Mucosa of rectum (tissue), 2 donors: ENCODE results near the gene RPS6KA2.
A peak's percentile ranks its signal among the peaks of the same experiment; 100 is the strongest.

Experiments
- H3K27ac ChIP-seq, 2 donors: one replicate each; pipeline ENCODE4 v1.7.0; 2013; ENCODE audit warnings: inconsistent platforms in 2 of 2, low read depth in 2 of 2, low read length in 2 of 2
- H3K27me3 ChIP-seq, 2 donors: one replicate each; pipeline ENCODE4 v1.7.0; 2013; ENCODE audit warnings: low read length in 2 of 2; ENCODE audit not compliant: control insufficient read depth in 2 of 2, insufficient read depth in 2 of 2
- H3K36me3 ChIP-seq, 2 donors: one replicate each; pipeline ENCODE4 v1.7.0; 2013; ENCODE audit warnings: low read length in 2 of 2; ENCODE audit not compliant: control insufficient read depth in 2 of 2, insufficient read depth in 2 of 2
- H3K4me1 ChIP-seq, 2 donors: one replicate each; pipeline ENCODE4 v1.7.0; 2013; ENCODE audit warnings: low read length in 2 of 2, mild to moderate bottlenecking in 1 of 2; ENCODE audit not compliant: control insufficient read depth in 2 of 2, insufficient read depth in 2 of 2
- H3K4me3 ChIP-seq, 2 donors: one replicate each; pipeline ENCODE4 v1.7.0; 2013; ENCODE audit warnings: low read length in 2 of 2
- H3K9ac ChIP-seq, 2 donors: one replicate each; pipeline ENCODE4 v1.7.0; 2013; ENCODE audit warnings: low read length in 2 of 2, low read depth in 1 of 2, mild to moderate bottlenecking in 1 of 2
- H3K9me3 ChIP-seq, 2 donors: one replicate each; pipeline ENCODE4 v1.7.0; 2013; ENCODE audit warnings: low read length in 2 of 2; ENCODE audit not compliant: control insufficient read depth in 2 of 2
- donor health status: healthy.
- donor health status: Normal muscosa, but diverticular disease.

RPS6KA2 gene

DNA sequence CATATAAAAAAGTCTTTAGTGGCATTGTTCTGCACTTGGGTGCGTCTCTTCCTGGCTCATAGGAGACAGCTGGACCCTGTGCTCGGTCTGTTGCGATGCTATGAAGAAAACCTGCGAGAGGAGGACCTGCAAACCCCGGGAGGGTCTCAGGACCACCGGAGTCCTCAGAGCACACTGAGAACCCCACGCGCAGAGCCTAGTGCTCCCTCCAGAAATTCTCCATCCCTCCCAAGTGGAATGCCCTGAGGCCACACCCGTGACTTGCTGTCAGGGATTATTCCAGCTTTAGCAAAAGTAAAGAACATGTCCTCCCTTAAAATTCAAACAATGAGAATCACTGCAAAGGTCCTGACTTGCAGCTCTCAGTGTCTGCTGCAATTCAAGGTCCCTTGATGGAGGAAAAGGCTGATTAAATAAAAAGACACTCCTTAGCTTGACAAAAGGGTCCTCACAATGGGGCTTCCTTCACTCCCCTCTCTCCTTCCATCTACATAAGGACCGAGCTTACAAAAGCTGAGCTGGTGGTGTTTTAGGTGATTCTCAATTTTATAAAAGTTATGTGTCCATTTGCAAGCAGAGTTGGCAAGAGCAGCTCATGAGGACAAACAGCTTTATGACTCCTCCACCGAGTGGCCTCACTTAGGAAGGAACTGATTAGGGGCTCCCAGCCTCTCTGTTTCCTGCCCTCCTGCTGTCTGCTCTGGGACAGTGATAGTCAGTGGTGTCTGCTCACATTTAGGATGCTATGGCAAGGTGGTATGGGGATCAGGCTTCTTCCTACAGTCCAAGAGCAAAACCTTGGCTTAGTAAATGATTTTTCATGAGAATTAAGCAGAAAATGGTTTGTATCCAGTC is 137.5 kb downstream of the RPS6KA2 start:
- Histone ChIP-seq H3K9me3 (no peaks in the 10 kb centered on the region), H3K4me1 (peaks cover 3 to 10% of the 10 kb centered on the region in 2 donors), H3K9ac (no peak overlapping the region), H3K27me3 (no peaks in the 10 kb centered on the region), H3K27ac (no peak overlapping the region), H3K36me3 (no peaks in the 10 kb centered on the region), H3K4me3 (no peak overlapping the region)

- Histone ChIP-seq H3K36me3 (no peaks in the 10 kb centered on the region), H3K4me3 (no peak overlapping the region), H3K27me3 (no peaks in the 10 kb centered on the region), H3K27ac (peak overlapping the region; percentile 58 to 78), H3K4me1 (peaks cover 3 to 10% of the 10 kb centered on the region in 2 donors), H3K9ac (no peak overlapping the region), H3K9me3 (no peaks in the 10 kb centered on the region)
Observed at GRCh38 chr6:166488701-166489100, 138.3 kb downstream of the RPS6KA2 start.

- no peaks in the 10 kb centered on the region for H3K9me3 ChIP-seq
- peak overlapping the region in 1 of 2 donors; percentile 37 for H3K4me3 ChIP-seq
- H3K9ac ChIP-seq, result no peak overlapping the region
- no peaks in the 10 kb centered on the region for H3K36me3 ChIP-seq
- peaks cover 3 to 10% of the 10 kb centered on the region in 2 donors for H3K4me1 ChIP-seq
- H3K27ac ChIP-seq, result peak overlapping the region; percentile 69 to 78
- H3K27me3 ChIP-seq, result no peaks in the 10 kb centered on the region
Observed at GRCh38 chr6:166488076-166488685, 138.9 kb downstream of the RPS6KA2 start.

GRCh38 chr6:166487148-166487547 is 139.9 kb downstream of the RPS6KA2 start:
- H3K4me1 ChIP-seq, result peaks cover 3 to 10% of the 10 kb centered on the region in 2 donors
- H3K27me3 ChIP-seq, result no peaks in the 10 kb centered on the region
- H3K4me3 ChIP-seq, result no peak overlapping the region
- H3K9ac ChIP-seq, result no peak overlapping the region
- H3K9me3 ChIP-seq, result no peaks in the 10 kb centered on the region
- no peak overlapping the region for H3K27ac ChIP-seq
- H3K36me3 ChIP-seq, result no peaks in the 10 kb centered on the region

GRCh38 chr6:166486536-166486880 is 140.5 kb downstream of the RPS6KA2 start:
- H3K36me3 ChIP-seq, result peaks cover 0 to 2% of the 10 kb centered on the region in 2 donors
- no peak overlapping the region for H3K27ac ChIP-seq
- peaks cover 3 to 10% of the 10 kb centered on the region in 2 donors for H3K4me1 ChIP-seq
- no peak overlapping the region for H3K4me3 ChIP-seq
- no peak overlapping the region for H3K9ac ChIP-seq
- H3K27me3 ChIP-seq, result no peaks in the 10 kb centered on the region
- no peaks in the 10 kb centered on the region for H3K9me3 ChIP-seq

DNA sequence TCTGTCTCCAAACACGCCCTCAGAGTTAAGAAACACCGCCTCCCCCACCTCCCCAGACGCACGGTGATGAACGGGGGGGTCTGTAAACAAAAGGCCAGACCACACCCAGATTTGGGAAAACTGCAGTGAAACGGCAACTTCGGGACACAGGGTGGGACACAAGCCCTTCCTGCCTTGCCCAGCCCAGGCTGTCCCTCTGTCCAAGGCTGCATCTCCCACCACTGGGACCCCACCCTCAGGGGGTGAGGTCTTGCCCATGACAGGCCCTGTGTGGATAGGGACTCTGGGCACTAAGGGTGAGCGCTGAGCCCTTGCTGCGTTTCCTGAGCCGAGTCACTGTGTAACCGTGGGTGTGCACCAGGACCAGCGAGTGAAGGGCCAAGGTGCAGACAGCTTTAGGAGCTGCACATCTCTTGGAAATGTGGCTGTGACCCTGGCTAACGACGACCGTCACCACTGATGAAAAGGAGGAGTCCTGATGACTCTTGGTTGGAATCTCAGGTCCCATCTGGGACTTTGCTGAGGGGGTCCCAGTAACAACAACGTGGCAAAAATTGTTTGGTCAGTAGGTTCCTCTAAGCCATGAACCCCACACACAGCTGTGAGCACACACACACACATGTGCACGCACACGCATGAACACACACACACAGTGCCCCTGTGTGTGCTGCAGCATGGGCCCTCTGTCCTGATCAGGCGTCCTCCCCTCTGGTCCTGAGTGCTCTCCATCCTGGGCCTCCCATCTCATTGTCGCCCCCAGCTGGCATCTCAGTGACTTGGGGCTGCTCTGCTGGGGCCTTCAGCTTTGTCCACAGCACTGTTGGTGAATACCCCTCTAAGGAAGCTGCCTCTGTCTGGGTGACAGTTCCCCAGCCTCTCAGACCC is 141.2 kb downstream of the RPS6KA2 start:
- no peak overlapping the region for H3K27ac ChIP-seq
- peaks cover 2 to 4% of the 10 kb centered on the region in 2 donors for H3K4me1 ChIP-seq
- H3K27me3 ChIP-seq, result no peaks in the 10 kb centered on the region
- peaks cover 0 to 2% of the 10 kb centered on the region in 2 donors for H3K36me3 ChIP-seq
- H3K9me3 ChIP-seq, result no peaks in the 10 kb centered on the region
- no peak overlapping the region for H3K9ac ChIP-seq
- no peak overlapping the region for H3K4me3 ChIP-seq

GRCh38 chr6:166484863-166485262 is 142.2 kb downstream of the RPS6KA2 start:
- Histone ChIP-seq H3K4me1 (peaks cover 0 to 3% of the 10 kb centered on the region in 2 donors), H3K27ac (no peak overlapping the region)

GRCh38 chr6:166483573-166484250 is 143.3 kb downstream of the RPS6KA2 start:
- Histone ChIP-seq H3K4me1 (peaks cover 0 to 3% of the 10 kb centered on the region in 2 donors), H3K4me3 (no peak overlapping the region), H3K9ac (no peak overlapping the region), H3K27ac (no peak overlapping the region), H3K36me3 (peaks cover 0 to 2% of the 10 kb centered on the region in 2 donors), H3K9me3 (no peaks in the 10 kb centered on the region), H3K27me3 (no peaks in the 10 kb centered on the region)

More at GRCh38 chr6:166484863-166485262, 142.2 kb downstream of the RPS6KA2 start:
- Histone ChIP-seq H3K9me3 (no peaks in the 10 kb centered on the region), H3K36me3 (peaks cover 0 to 2% of the 10 kb centered on the region in 2 donors), H3K9ac (no peak overlapping the region), H3K4me3 (no peak overlapping the region), H3K27me3 (no peaks in the 10 kb centered on the region)

GRCh38 chr6:166483026-166483425 is 144.0 kb downstream of the RPS6KA2 start:
- Histone ChIP-seq H3K9me3 (no peaks in the 10 kb centered on the region), H3K4me1 (peaks cover 0 to 3% of the 10 kb centered on the region in 2 donors), H3K9ac (no peak overlapping the region), H3K4me3 (no peak overlapping the region), H3K36me3 (peaks cover 0 to 2% of the 10 kb centered on the region in 2 donors), H3K27me3 (no peaks in the 10 kb centered on the region), H3K27ac (no peak overlapping the region)
